Activated CD4-positive, alpha-beta T cell treated with anti-CD3 and anti-CD28 coated beads for 36 hours (primary cell): ENCODE data around the gene PIK3CA. TPM values are rescaled to one million over a fixed set of nuclear protein-coding genes. Genes with fewer than 3 reads are reported as not detected.
A peak's percentile ranks its signal among the peaks of the same experiment; 100 is the strongest.
"Not testable (repeated sequence)": the region's sequence is repeated elsewhere in the genome, so short reads cannot be mapped to it uniquely, and the experiment has no call there.

Experiments
- ATAC-seq: fragments of 200-7000 bp; cut with Tn5 transposase; one replicate; pipeline ENCODE4 v1.10.0; 2021; ENCODE audit warnings: mild to moderate bottlenecking, moderate library complexity
- CTCF ChIA-PET: fragments of 350-600 bp; sonication (Branson Sonifier 250); formaldehyde crosslinking; loops from one replicate; lab custom pipeline; 2021; ENCODE audit warnings: antibody characterized with exemption; lab: Charles Lee
- POLR2A ChIA-PET: fragments of 350-600 bp; sonication (Branson Sonifier 250); formaldehyde crosslinking; loops from one replicate; lab custom pipeline; 2021; ENCODE audit warnings: antibody characterized with exemption, inconsistent platforms; lab: Charles Lee
- DNase-seq: peaks from one replicate; pipeline ENCODE4 v3.0.0-alpha.2; 2020
- H3K27ac Mint-ChIP-seq: one replicate; pipeline ENCODE4 v1.8.0; 2021; ENCODE audit warnings: mixed read lengths
- H3K27me3 Mint-ChIP-seq: one replicate; pipeline ENCODE4 v1.8.0; 2021; ENCODE audit warnings: mixed read lengths
- H3K36me3 Mint-ChIP-seq: one replicate; pipeline ENCODE4 v1.8.0; 2021; ENCODE audit warnings: low read depth, mixed read lengths
- H3K4me1 Mint-ChIP-seq: one replicate; pipeline ENCODE4 v1.8.0; 2021; ENCODE audit warnings: mixed read lengths
- H3K4me3 Mint-ChIP-seq: one replicate; pipeline ENCODE4 v1.8.0; 2021; ENCODE audit warnings: mild to moderate bottlenecking, moderate library complexity, mixed read lengths
- H3K9me3 Mint-ChIP-seq: one replicate; pipeline ENCODE4 v1.8.0; 2021; ENCODE audit warnings: low read depth, mixed read lengths
- intact Hi-C, 2 experiments: fragments of 100-400 bp; cut with DNase I in 1 of 2; cut with micrococcal nuclease in 1 of 2; formaldehyde crosslinking; loops; one replicate each; pipeline versions ENCODE4 v1.14.2 to v1.15.1; 2022 to 2024; cut with DNase I, micrococcal nuclease
- total RNA-seq, 2 experiments: library from RNA; stranded (reverse); gene quantifications; one replicate each; pipeline ENCODE4 v1.2.3, GENCODE V29; 2021

The PIK3CA gene
- 10 to 100 TPM; 15.5 to 17.7 TPM for total RNA-seq

DNA sequence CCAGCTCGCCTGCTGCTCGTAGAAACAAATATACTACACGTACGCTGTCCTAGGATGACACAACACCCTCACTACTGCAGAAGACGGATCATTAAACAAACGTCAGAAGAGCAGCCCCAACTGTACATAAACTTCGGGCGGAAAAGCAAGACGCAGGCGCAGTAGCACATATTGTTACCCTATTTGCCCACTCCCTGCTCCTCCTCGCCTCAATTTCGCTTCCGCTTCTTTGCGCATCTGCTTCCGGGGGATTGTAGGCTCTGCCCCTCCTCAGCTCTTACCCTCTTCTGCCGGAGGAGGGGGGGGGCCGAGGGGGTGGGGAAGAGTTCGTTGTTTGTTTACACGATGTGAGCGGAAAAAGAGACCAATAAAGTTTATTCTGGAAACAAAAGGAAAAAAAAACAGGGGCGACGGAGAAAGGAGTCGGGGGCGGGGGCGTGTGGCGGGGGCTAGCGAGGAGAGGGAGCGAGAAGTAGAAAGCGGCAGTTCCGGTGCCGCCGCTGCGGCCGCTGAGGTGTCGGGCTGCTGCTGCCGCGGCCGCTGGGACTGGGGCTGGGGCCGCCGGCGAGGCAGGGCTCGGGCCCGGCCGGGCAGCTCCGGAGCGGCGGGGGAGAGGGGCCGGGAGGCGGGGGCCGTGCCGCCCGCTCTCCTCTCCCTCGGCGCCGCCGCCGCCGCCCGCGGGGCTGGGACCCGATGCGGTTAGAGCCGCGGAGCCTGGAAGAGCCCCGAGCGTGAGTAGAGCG lies at the start of gene PIK3CA:
TSS of gene PIK3CA (plus strand) at position 485 of the 743 bp plus-strand sequence. CDS start 50,469 bp downstream, outside the sequence.
- no peaks in the 10 kb centered on the region for H3K36me3 Mint-ChIP-seq
- H3K4me3 Mint-ChIP-seq: no peak within 1 kb of the TSS
- peak; percentile 79 for ATAC-seq

DNA sequence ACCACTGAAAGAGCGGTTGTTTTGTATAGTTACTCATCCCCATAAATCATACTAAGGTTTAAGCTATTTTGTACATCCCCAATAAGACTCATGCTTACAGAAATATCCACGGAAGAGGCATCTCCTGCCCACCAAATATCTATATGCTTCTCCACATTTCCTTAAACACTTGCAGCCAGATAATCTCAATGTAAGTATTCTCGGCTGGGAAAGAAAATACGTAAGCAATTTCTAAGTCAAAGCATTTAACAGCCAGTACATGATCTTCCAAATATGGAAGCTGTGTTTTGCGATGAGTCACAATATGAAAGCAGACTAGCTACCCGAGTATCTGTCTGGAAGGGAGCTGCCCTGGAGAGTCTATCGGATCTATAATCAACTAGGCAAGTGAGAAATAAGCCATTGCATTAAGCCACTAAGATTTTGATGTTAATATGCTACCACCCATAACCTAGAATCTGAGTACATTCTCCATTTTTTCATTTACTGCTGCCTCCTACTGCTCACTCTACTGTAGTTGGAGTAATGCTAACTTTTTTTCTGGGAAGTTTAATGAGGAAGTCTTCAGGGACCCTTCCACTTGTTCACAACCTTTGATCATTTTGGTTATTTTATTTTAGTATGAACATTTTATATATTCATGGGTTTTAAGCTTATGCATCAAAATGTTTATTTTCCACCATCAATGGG lies 49.6 kb upstream of the PIK3CA start:
- intact Hi-C loops: no loop called here
- Mint-ChIP-seq H3K9me3 (no peaks in the 10 kb centered on the region), H3K27ac (no peak overlapping the region), H3K36me3 (no peaks in the 10 kb centered on the region), H3K27me3 (no peaks in the 10 kb centered on the region), H3K4me1 (no peaks in the 10 kb centered on the region), H3K4me3 (no peak overlapping the region)
- ATAC-seq (no peak), DNase-seq (no peak)
- ChIA-PET POLR2A (no interaction called here), CTCF (interaction anchor here (0.5 to 3.5 kb wide), 5 partner anchors 17 to 217 kb away, joined by 3 to 11 read pairs (median 3); no protein-coding TSS in a partner anchor)

More for the DNA sequence above, at the start of gene PIK3CA:
- Mint-ChIP-seq H3K27ac (peak within 1 kb of the TSS; percentile 94), H3K4me1 (peaks cover 39% of the 10 kb centered on the region), H3K9me3 (no peaks in the 10 kb centered on the region), H3K27me3 (peaks cover 3% of the 10 kb centered on the region)
- CTCF ChIA-PET: interaction anchor here (0.6 to 2.7 kb wide), 14 partner anchors 10 to 174 kb away, joined by 3 to 13 read pairs (median 4); no protein-coding TSS in a partner anchor
- peak; percentile 95 for DNase-seq
- intact Hi-C loops: loop anchor here (1.0 to 5.0 kb wide), 19 partner anchors 33 to 1951 kb away; partner anchors contain the start of genes ACTL6A (in 2 of the 2), MRPL47 (in 2 of the 2), NDUFB5 (in 2 of the 2) and ZMAT3 (in 2 of the 2)
- POLR2A ChIA-PET: interaction anchor here (0.7 to 1.5 kb wide), 3 partner anchors 32 to 176 kb away, joined by 3 to 4 read pairs (median 3); no protein-coding TSS in a partner anchor

DNA sequence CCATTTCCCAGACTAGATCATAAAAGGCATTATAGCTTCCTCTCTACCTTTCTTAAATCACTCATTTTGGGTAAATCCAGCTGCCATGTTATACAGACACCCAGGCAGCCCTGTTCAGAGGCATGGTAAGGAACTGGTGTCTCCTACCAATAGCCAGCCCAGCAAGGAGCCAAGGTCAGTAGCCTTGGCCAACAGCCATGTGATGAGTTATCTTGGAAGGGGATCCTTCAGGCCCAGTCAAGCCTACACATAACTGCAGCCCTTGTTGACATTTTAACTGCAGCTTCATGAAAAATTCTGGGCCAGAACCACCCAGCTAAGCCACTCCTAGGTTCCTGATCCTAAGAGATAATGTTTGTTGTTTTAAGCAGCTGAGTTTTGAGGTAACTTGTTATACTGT lies 47.5 kb upstream of the PIK3CA start:
- Mint-ChIP-seq H3K4me3 (no peak overlapping the region), H3K27me3 (no peaks in the 10 kb centered on the region), H3K4me1 (no peaks in the 10 kb centered on the region), H3K27ac (no peak overlapping the region), H3K9me3 (no peaks in the 10 kb centered on the region), H3K36me3 (no peaks in the 10 kb centered on the region)
- ChIA-PET POLR2A (no interaction called here), CTCF (interaction anchor here (0.5 to 0.8 kb wide), 3 partner anchors 26 to 218 kb away, joined by 3 read pairs; no protein-coding TSS in a partner anchor)
- no peak for ATAC-seq
- no peak for DNase-seq
- intact Hi-C loops: no loop called here

DNA sequence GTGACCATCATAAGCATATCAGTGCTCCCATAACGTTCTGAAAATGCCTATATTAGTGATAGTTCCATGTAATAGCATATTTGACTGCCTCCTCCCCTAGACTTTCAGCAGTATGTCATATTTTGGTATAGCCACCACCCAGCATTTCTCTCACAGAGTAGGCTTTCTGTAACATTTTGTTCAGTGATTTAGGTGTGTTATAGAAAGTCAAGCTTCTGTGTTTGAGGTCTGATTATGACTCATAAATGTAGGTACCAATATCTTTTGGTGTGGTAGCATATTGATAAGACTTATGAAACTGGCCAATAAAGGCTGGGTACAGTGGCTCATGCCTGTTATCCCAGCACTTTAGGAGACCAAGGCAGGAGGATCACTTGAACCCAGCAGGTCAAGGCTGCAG lies 42.3 kb upstream of the PIK3CA start:
- peaks cover 2% of the 10 kb centered on the region for H3K27me3 Mint-ChIP-seq
- intact Hi-C loops: loop anchor here (1.0 kb wide), 2 partner anchors 210 to 452 kb away; no protein-coding TSS in a partner anchor
- H3K9me3 Mint-ChIP-seq: no peaks in the 10 kb centered on the region
- ChIA-PET POLR2A (no interaction called here), CTCF (interaction anchor here (0.5 to 3.2 kb wide), 3 partner anchors 12 to 214 kb away, joined by 3 to 20 read pairs (median 4); no protein-coding TSS in a partner anchor)
- no peaks in the 10 kb centered on the region for H3K36me3 Mint-ChIP-seq
- H3K4me3 Mint-ChIP-seq: no peak overlapping the region
- ATAC-seq (peak; percentile 42), DNase-seq (no peak)
- no peaks in the 10 kb centered on the region for H3K4me1 Mint-ChIP-seq
- H3K27ac Mint-ChIP-seq: no peak overlapping the region

DNA sequence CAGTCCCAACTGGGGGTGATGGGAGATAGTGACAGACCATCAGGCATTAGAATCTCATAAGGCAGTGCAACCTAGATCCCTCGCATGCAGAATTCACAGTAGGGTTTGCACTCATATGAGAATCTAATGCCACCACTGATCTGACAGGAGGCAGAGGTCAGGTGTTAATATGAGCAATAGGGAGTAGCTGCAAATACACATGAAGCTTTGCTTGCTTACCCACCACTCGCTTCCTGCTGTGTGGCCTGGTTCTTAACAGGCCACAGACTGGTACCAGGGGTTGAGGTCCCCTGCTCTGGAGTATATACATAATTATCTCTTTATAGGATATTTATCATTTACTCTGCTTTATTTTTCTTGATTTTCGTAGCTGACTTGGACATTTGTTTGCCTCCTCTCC lies 40.5 kb upstream of the PIK3CA start:
- Mint-ChIP-seq H3K9me3 (no peaks in the 10 kb centered on the region), H3K27ac (no peak overlapping the region), H3K4me1 (no peaks in the 10 kb centered on the region), H3K36me3 (no peaks in the 10 kb centered on the region), H3K4me3 (no peak overlapping the region), H3K27me3 (peaks cover 4% of the 10 kb centered on the region)
- ChIA-PET CTCF (interaction anchor here (0.7 to 2.0 kb wide), 4 partner anchors 25 to 211 kb away, joined by 3 to 10 read pairs (median 4); partner anchors contain the start of gene PIK3CA), POLR2A (no interaction called here)
- DNase-seq (no peak), ATAC-seq (no peak)
- intact Hi-C loops: no loop called here

DNA sequence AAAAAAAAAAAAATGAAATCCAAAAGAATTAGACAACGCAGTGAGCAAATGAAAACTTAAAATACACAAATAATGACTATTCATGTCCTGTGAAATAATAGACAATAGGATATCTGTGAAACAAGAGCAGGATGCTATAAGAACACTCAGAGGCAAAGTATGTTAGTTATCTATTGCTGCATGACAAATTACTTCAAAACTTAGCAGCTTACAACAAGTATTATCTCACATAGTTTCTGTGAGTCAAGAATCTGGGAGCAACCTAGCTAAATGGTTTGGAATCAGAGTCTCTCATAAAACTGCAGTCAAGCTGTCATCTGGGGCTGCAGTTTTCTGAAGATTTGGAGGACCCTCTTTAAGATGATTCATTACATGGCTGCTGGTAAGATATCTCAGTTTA lies 40.1 kb upstream of the PIK3CA start:
- Mint-ChIP-seq H3K4me3 (no peak overlapping the region), H3K36me3 (no peaks in the 10 kb centered on the region), H3K27ac (no peak overlapping the region), H3K27me3 (peaks cover 5% of the 10 kb centered on the region), H3K9me3 (no peaks in the 10 kb centered on the region), H3K4me1 (no peaks in the 10 kb centered on the region)
- CTCF ChIA-PET: interaction anchor here (0.7 to 2.0 kb wide), 5 partner anchors 16 to 211 kb away, joined by 3 to 10 read pairs (median 3); partner anchors contain the start of gene PIK3CA
- ATAC-seq: no peak
- DNase-seq: no peak
- POLR2A ChIA-PET: no interaction called here
- intact Hi-C loops: no loop called here

DNA sequence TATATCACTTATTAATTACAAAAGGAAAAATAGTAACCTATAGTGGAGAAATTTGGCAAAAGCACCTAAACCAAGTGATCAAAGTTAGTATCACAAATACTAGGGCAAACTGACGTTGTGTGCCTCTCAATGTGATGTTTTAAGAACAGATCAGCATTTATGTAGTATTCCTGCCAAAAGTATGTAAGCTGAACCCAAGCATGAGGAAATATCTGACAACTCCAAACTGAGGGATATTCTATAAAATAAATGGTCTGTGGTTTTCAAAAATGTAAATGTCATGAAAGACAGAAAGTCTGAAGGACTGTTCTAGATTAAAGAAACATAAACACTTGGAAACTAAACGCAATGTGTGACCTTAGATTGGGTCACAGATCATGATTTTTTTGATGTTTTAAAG lies 34.3 kb upstream of the PIK3CA start:
- ATAC-seq: no peak
- no peak for DNase-seq
- Mint-ChIP-seq H3K27me3 (peaks cover 4% of the 10 kb centered on the region), H3K4me3 (no peak overlapping the region), H3K4me1 (no peaks in the 10 kb centered on the region), H3K27ac (no peak overlapping the region), H3K36me3 (no peaks in the 10 kb centered on the region), H3K9me3 (no peaks in the 10 kb centered on the region)
- intact Hi-C loops: no loop called here
- POLR2A ChIA-PET: no interaction called here
- CTCF ChIA-PET: no interaction called here

DNA sequence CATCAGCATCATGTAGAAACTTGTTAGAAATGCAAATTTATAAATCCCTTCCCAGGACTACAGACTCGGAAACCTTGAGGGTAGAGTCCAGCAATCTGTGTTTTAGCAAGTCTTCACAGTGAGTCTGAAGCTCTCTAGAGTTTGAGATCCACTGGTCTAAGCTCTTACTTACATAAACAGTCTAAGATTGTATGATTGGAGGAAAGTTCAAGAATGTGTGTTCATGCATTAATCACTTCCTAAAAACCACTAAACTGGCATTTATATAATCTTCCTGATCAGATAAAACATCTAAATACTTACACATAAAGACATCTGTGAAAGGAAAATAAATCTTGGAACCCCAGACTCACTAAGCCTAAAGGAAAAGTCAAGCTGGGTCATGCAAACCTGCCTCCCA lies 32.7 kb upstream of the PIK3CA start:
- H3K4me1 Mint-ChIP-seq, H3K36me3 Mint-ChIP-seq, H3K9me3 Mint-ChIP-seq, ATAC-seq, H3K27me3 Mint-ChIP-seq, DNase-seq, H3K27ac Mint-ChIP-seq, H3K4me3 Mint-ChIP-seq, intact Hi-C loops, POLR2A ChIA-PET: not testable (repeated sequence)
- CTCF ChIA-PET: interaction anchor here (1.4 kb wide), 1 partner anchor 22 kb away, joined by 3 read pairs; no protein-coding TSS in a partner anchor

DNA sequence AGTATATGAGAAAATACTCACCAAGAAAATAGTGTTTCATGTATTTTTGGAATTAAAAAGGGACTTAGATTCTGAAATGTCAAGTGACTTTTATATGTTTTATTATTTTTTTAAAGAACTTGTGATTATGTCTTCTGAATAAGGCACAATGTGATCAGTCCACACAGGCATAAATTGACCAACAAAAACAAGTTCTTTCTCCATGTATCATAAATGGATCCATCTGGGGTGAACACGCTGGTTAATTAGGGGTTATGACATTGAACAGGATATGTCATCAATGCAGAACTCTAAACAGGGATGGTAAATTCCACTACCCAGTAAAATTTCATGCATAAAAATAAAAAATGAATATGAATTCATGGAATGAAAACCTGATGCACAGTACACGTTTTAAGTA lies 31.3 kb upstream of the PIK3CA start:
- H3K27me3 Mint-ChIP-seq: peaks cover 2% of the 10 kb centered on the region
- no peak overlapping the region for H3K27ac Mint-ChIP-seq
- no peak for ATAC-seq
- no peaks in the 10 kb centered on the region for H3K9me3 Mint-ChIP-seq
- DNase-seq: no peak
- POLR2A ChIA-PET: no interaction called here
- CTCF ChIA-PET: interaction anchor here (0.5 to 1.4 kb wide), 2 partner anchors 20 to 442 kb away, joined by 3 read pairs; no protein-coding TSS in a partner anchor
- no peak overlapping the region for H3K4me3 Mint-ChIP-seq
- H3K36me3 Mint-ChIP-seq: no peaks in the 10 kb centered on the region
- no peaks in the 10 kb centered on the region for H3K4me1 Mint-ChIP-seq
- intact Hi-C loops: no loop called here

DNA sequence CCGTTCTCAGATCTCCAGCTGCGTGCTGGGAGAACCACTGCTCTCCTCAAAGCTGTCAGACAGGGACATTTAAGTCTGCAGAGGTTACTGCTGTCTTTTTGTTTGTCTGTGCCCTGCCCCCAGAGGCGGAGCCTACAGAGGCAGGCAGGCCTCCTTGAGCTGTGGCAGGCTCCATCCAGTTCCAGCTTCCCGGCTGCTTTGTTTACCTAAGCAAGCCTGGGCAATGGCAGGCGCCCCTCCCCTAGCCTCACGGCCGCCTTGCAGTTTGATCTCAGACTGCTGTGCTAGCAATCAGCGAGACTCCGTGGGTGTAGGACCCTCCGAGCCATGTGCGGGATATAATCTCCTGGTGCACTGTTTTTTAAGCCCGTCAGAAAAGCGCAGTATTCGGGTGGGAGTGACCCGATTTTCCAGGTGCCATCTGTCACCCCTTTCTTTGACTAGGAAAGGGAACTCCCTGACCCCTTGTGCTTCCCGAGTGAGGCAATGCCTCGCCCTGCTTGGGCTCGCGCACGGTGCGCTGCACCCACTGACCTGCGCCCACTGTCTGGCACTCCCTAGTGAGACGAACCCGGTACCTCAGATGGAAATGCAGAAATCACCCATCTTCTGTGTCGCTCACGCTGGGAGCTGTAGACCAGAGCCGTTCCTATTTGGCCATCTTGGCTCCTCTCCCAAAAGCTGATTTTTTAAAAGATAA lies 15.8 kb upstream of the PIK3CA start:
- H3K4me1 Mint-ChIP-seq, DNase-seq, H3K4me3 Mint-ChIP-seq, POLR2A ChIA-PET, H3K36me3 Mint-ChIP-seq, H3K27me3 Mint-ChIP-seq, intact Hi-C loops, H3K9me3 Mint-ChIP-seq, CTCF ChIA-PET, ATAC-seq, H3K27ac Mint-ChIP-seq: not testable (repeated sequence)

DNA sequence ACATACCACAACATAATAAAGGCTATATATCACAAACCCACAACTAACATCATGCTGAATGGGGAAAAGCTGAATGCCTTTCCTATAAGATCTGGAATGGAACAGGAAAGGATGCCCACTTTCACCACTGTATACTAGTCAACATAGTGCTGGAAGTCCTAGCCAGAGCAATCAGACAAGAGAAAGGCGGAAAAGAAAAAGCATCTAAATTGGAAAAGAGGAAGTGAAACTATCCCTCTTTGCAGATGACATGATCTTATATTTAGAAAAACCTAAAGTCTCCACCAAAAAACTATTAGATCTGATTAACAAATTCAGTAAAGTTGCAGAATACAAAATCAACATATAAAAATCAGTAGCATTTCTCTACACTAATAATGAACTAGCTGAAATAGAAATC lies 14.6 kb upstream of the PIK3CA start:
- POLR2A ChIA-PET: no interaction called here
- Mint-ChIP-seq H3K9me3 (no peaks in the 10 kb centered on the region), H3K36me3 (no peaks in the 10 kb centered on the region), H3K4me1 (no peaks in the 10 kb centered on the region), H3K27ac (no peak overlapping the region), H3K27me3 (peaks cover 7% of the 10 kb centered on the region), H3K4me3 (no peak overlapping the region)
- intact Hi-C loops: no loop called here
- ATAC-seq (no peak), DNase-seq (no peak)
- CTCF ChIA-PET: interaction anchor here (1.0 kb wide), 1 partner anchor 14 kb away, joined by 3 read pairs; no protein-coding TSS in a partner anchor
